Thyroid gland (tissue), 4 donors: ENCODE results near the gene RIPK3. TPM values are rescaled to one million over a fixed set of nuclear protein-coding genes. Genes with fewer than 3 reads are reported as not detected.

Source experiments
- DNase-seq, 2 donors: peaks; one replicate each; pipeline ENCODE4 v3.0.0-alpha.2; 2019
- H3K27ac ChIP-seq, 3 donors: fragments of 200-600 bp; sonication (generic); 1 replicate in 2 of 3; 2 replicates in 1 of 3; pipeline ENCODE4 v1.5.1; 2016 to 2019; ENCODE audit warnings: mild to moderate bottlenecking in 1 of 3, moderate library complexity in 1 of 3
- H3K27me3 ChIP-seq: fragments of 200-600 bp; sonication (generic); one replicate; pipeline ENCODE4 v1.5.1; 2019
- H3K36me3 ChIP-seq, 2 donors: fragments of 200-600 bp; sonication (generic); one replicate each; pipeline ENCODE4 v1.5.1; 2016 to 2019
- H3K4me1 ChIP-seq, 2 donors: fragments of 200-600 bp; sonication (generic); one replicate each; pipeline ENCODE4 v1.5.1; 2017 to 2019
- H3K4me3 ChIP-seq, 3 donors: fragments of 200-600 bp; sonication (generic); replicated peaks in 1 of 3; 1 replicate in 2 of 3; 2 replicates in 1 of 3; pipeline ENCODE4 v1.5.1; 2016; ENCODE audit warnings: mild to moderate bottlenecking in 1 of 3
- H3K9me3 ChIP-seq: fragments of 200-600 bp; sonication (generic); one replicate; pipeline ENCODE4 v1.5.1; 2017
- CTCF ChIP-seq, 6 experiments: fragments of 200-600 bp in 3 of 6; fragments of 450-650 bp in 3 of 6; sonication (generic) in 3 of 6; IDR thresholded peaks; one replicate each; pipeline ENCODE4 v1.5.1; 2016 to 2019; ENCODE audit warnings: antibody characterized with exemption in 6 of 6, mild to moderate bottlenecking in 2 of 6, inconsistent platforms in 1 of 6, moderate library complexity in 1 of 6
- POLR2A ChIP-seq, 2 donors: fragments of 450-650 bp; IDR thresholded peaks; one replicate each; pipeline ENCODE4 v1.6.1; 2017; ENCODE audit warnings: antibody characterized with exemption in 2 of 2, mild to moderate bottlenecking in 2 of 2, moderate library complexity in 1 of 2
- WGBS, 2 donors: methylation state at CpG; one replicate each; pipeline ENCODE4 v1.1.5; 2017; 5-methylcytosine and 5-hydroxymethylcytosine counted together
- intact Hi-C: fragments of 100-400 bp; cut with DNase I; formaldehyde crosslinking; loops from one replicate; pipeline ENCODE4 v1.15.1; 2023
- total RNA-seq, 4 donors: library from RNA; depleted of rRNA; stranded (reverse); fragments of >200 nt; gene quantifications; one replicate each; pipeline ENCODE4 v1.2.3, GENCODE V29; 2016

Gene RIPK3
- total RNA-seq, 4 donors from 2014 or later, result 12.4 to 21.3 (median 18.4) TPM

GRCh38 chr14:24307575-24308341 is 32.0 kb downstream of the RIPK3 start, which contains the start of gene CIDEB:
Gene CIDEB, minus strand, starts transcription at chr14:24307977. Its CDS starts 119 bp downstream, at chr14:24307858.
- intact Hi-C loops, result no loop called here
- H3K9me3 ChIP-seq, result no peaks in the 10 kb centered on the region
- H3K27ac ChIP-seq, result no peak within 1 kb of the TSS
- peaks cover 19 to 41% of the 10 kb centered on the region in 2 donors for H3K4me1 ChIP-seq
- WGBS, 2 donors, result 61 to 67% methylated on average over 6 of the region's 6 CpGs
- TF ChIP-seq CTCF (IDR thresholded peaks at IDR 0.05) (peak; percentile 66 to 93 (median 80)), POLR2A (IDR thresholded peaks at IDR 0.05) (no peak)
- H3K36me3 ChIP-seq, result peaks cover 34 to 35% of the 10 kb centered on the region in 2 donors
- no peaks in the 10 kb centered on the region for H3K27me3 ChIP-seq
- peak; percentile 48 to 60 for DNase-seq
- H3K4me3 ChIP-seq, result no peak within 1 kb of the TSS

- TF ChIP-seq POLR2A (IDR thresholded peaks at IDR 0.05) (no peak), CTCF (IDR thresholded peaks at IDR 0.05) (no peak)
- Histone ChIP-seq H3K27ac (no peak overlapping the region), H3K27me3 (no peaks in the 10 kb centered on the region), H3K9me3 (no peaks in the 10 kb centered on the region), H3K4me1 (peaks cover 17 to 35% of the 10 kb centered on the region in 2 donors), H3K4me3 (no peak overlapping the region), H3K36me3 (peaks cover 40 to 41% of the 10 kb centered on the region in 2 donors)
- 86 to 88% methylated on average over 11 of the region's 11 CpGs for WGBS, 2 donors
- intact Hi-C loops, result no loop called here
- no peak for DNase-seq
These were observed 32.6 kb downstream of the RIPK3 start for GRCh38 chr14:24307156-24307574.

GRCh38 chr14:24304019-24304387 is 35.8 kb downstream of the RIPK3 start:
- TF ChIP-seq CTCF (IDR thresholded peaks at IDR 0.05) (no peak), POLR2A (IDR thresholded peaks at IDR 0.05) (no peak)
- Histone ChIP-seq H3K27ac (no peak overlapping the region), H3K27me3 (no peaks in the 10 kb centered on the region), H3K4me1 (peaks cover 11 to 16% of the 10 kb centered on the region in 2 donors), H3K9me3 (no peaks in the 10 kb centered on the region), H3K36me3 (peaks cover 43 to 49% of the 10 kb centered on the region in 2 donors), H3K4me3 (no peak overlapping the region)
- WGBS, 2 donors, result 91 to 100% methylated on average over 11 of the region's 11 CpGs
- DNase-seq, result no peak
- intact Hi-C loops, result no loop called here

GRCh38 chr14:24300326-24300980 is 39.3 kb downstream of the RIPK3 start:
- Histone ChIP-seq H3K36me3 (peaks cover 33 to 39% of the 10 kb centered on the region in 2 donors), H3K4me1 (peaks cover 15 to 17% of the 10 kb centered on the region in 2 donors), H3K27ac (peak overlapping the region in 1 of 3 donors; percentile 31), H3K27me3 (no peaks in the 10 kb centered on the region), H3K9me3 (no peaks in the 10 kb centered on the region), H3K4me3 (peak overlapping the region; percentile 48 to 71 (median 68))
- intact Hi-C loops, result loop anchor here (2.0 kb wide), 1 partner anchor 58 kb away; the partner anchor contains the start of gene TINF2
- WGBS, 2 donors, result 28 to 29% methylated on average over 16 of the region's 16 CpGs
- no peak for DNase-seq
- TF ChIP-seq CTCF (IDR thresholded peaks at IDR 0.05), result no peak
